Measurements from ENCODE around the gene TMEM63C. TPM values are rescaled to one million over a fixed set of nuclear protein-coding genes. Genes with fewer than 3 reads are reported as not detected.

The TMEM63C gene
- polyA plus RNA-seq, 1 donor from 2014 or later = 11.1 TPM

DNA sequence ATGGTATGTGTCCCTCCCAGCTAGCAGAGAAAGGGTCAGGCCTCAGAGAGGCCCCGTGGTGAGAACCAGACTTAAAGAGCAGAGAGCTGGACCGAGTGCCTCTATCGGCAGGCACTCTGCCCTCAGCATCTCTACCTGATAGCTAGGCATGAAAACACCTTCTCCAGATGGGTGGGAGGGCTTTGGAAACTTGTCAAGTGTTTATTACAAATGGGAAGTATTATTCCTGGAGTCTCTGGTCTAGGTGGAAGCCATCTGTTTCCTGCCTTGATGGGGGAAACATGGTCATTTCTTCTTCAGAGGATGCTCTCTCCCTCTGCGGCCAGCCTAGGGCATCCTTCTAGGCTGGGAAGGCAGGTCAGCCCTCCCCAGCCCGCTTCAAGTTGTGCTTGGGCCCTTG lies 2.3 kb downstream of the TMEM63C start:
- Histone ChIP-seq H3K9me2 (ENCODE audit: insufficient read depth, low read length) (no peaks in the 10 kb centered on the region), H3K79me2 (replicated peaks; ENCODE audit: insufficient read depth, low read length) (no peaks in the 10 kb centered on the region), H3K9me3 (ENCODE audit: low read length) (no peaks in the 10 kb centered on the region), H3K27me3 (ENCODE audit: insufficient read depth, low read depth, low read length) (no peaks in the 10 kb centered on the region), H3K27ac (ENCODE audit: low read length) (no peak overlapping the region), H3K9ac (ENCODE audit: low read length) (no peak overlapping the region), H3K4me2 (ENCODE audit: low read length) (no peak overlapping the region), H3K36me3 (ENCODE audit: insufficient read depth, low read length) (no peaks in the 10 kb centered on the region), H3K4me3 (ENCODE audit: low read length) (peak overlapping the region; percentile 96), H4K20me1 (ENCODE audit: insufficient read depth) (no peaks in the 10 kb centered on the region), H2AFZ (ENCODE audit: low read depth, low read length) (no peak overlapping the region), H3F3A (ENCODE audit: insufficient read depth, low read length, poor library complexity, severe bottlenecking) (no peaks in the 10 kb centered on the region)
- TF ChIP-seq SMC3 (conservative IDR thresholded peaks at IDR 0.05; ENCODE audit: poor library complexity) (no peak), EP300 (conservative IDR thresholded peaks at IDR 0.05; ENCODE audit: poor library complexity, severe bottlenecking) (no peak)

DNA sequence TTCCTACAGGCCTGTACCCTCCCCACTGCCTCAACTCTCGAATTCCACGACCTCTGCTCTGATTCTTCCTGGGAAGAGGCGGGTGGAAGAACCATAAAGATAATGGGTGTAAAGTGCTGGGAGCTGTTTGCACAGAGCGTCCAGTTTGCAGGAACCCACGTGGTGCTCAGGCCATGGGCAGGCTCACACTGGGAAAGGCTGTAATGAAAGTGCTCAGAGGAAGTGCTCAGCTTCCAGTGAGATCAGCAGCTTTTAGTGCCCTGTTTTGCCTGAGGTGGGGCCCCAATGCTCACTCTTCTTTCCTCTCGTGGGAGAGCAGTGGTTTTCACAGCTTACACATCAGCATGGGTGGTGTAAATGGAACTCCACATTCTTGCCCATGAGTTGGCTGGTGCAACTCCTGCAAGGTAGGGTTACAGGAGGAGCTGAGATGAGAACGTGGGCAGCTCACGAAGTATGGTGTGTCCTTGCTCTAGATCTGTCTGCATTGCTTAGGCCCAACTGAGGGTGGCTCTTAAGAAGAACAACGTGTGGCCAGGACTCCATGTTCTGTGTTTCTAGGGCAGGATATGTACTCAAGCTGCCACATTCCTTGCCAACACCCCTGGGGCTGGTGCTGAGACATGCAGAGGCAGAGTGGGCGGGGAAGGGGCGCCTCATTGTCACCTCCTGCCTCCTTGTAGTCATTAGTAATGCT lies 2.9 kb downstream of the TMEM63C start:
- no peaks in the 10 kb centered on the region for H3K27me3 ChIP-seq (ENCODE audit: insufficient read depth, low read depth, low read length)
- H3K9ac ChIP-seq (ENCODE audit: low read length) = no peak overlapping the region
- H3K36me3 ChIP-seq (ENCODE audit: insufficient read depth, low read length) = no peaks in the 10 kb centered on the region
- no peaks in the 10 kb centered on the region for H3K9me3 ChIP-seq (ENCODE audit: low read length)
- no peaks in the 10 kb centered on the region for H3F3A ChIP-seq (ENCODE audit: insufficient read depth, low read length, poor library complexity, severe bottlenecking)
- no peaks in the 10 kb centered on the region for H3K79me2 ChIP-seq (replicated peaks; ENCODE audit: insufficient read depth, low read length)
- H3K27ac ChIP-seq (ENCODE audit: low read length) = no peak overlapping the region
- TF ChIP-seq RAD21 (conservative IDR thresholded peaks at IDR 0.05) (no peak), MXI1 (conservative IDR thresholded peaks at IDR 0.05; ENCODE audit: poor library complexity, severe bottlenecking) (no peak)
- no peaks in the 10 kb centered on the region for H4K20me1 ChIP-seq (ENCODE audit: insufficient read depth)
- no peak overlapping the region for H2AFZ ChIP-seq (ENCODE audit: low read depth, low read length)
- H3K4me3 ChIP-seq (ENCODE audit: low read length) = no peak overlapping the region
- no peaks in the 10 kb centered on the region for H3K9me2 ChIP-seq (ENCODE audit: insufficient read depth, low read length)
- H3K4me2 ChIP-seq (ENCODE audit: low read length) = no peak overlapping the region

DNA sequence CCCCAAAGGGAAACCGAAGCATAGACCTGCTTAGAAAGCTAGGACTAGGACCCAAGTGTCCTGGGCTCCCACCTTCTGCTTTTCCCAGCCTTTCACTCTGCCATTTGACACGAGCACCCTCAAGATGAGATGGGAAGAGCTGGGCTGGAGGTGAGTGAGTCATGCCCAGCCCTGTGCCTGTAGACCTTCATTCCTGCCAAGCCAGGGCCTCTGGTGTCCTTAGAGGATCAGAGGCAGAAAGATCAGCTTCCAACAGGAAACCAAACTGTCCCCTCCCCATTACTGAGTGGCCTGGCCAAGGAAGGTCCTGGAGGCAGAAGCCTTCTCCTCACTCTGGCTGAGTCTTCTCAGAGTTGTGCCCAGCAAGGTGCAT lies 3.5 kb downstream of the TMEM63C start:
- TF ChIP-seq RAD21 (conservative IDR thresholded peaks at IDR 0.05) (no peak), MXI1 (conservative IDR thresholded peaks at IDR 0.05; ENCODE audit: poor library complexity, severe bottlenecking) (no peak), EP300 (conservative IDR thresholded peaks at IDR 0.05; ENCODE audit: poor library complexity, severe bottlenecking) (no peak), TAF1 (IDR thresholded peaks at IDR 0.05; ENCODE audit: low read depth) (no peak), POLR2AphosphoS5 (IDR thresholded peaks at IDR 0.05) (no peak), SMC3 (conservative IDR thresholded peaks at IDR 0.05; ENCODE audit: poor library complexity) (no peak), EZH2 (IDR thresholded peaks at IDR 0.05; ENCODE audit: borderline replicate concordance, insufficient read depth, low read length, poor library complexity, severe bottlenecking) (no peak)
- TF ChIP-seq, protein P1, sequence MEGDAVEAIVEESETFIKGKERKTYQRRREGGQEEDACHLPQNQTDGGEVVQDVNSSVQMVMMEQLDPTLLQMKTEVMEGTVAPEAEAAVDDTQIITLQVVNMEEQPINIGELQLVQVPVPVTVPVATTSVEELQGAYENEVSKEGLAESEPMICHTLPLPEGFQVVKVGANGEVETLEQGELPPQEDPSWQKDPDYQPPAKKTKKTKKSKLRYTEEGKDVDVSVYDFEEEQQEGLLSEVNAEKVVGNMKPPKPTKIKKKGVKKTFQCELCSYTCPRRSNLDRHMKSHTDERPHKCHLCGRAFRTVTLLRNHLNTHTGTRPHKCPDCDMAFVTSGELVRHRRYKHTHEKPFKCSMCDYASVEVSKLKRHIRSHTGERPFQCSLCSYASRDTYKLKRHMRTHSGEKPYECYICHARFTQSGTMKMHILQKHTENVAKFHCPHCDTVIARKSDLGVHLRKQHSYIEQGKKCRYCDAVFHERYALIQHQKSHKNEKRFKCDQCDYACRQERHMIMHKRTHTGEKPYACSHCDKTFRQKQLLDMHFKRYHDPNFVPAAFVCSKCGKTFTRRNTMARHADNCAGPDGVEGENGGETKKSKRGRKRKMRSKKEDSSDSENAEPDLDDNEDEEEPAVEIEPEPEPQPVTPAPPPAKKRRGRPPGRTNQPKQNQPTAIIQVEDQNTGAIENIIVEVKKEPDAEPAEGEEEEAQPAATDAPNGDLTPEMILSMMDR (IDR thresholded peaks at IDR 0.05; ENCODE audit: poor library complexity, severe bottlenecking) = no peak
- TF ChIP-seq, protein P2, sequence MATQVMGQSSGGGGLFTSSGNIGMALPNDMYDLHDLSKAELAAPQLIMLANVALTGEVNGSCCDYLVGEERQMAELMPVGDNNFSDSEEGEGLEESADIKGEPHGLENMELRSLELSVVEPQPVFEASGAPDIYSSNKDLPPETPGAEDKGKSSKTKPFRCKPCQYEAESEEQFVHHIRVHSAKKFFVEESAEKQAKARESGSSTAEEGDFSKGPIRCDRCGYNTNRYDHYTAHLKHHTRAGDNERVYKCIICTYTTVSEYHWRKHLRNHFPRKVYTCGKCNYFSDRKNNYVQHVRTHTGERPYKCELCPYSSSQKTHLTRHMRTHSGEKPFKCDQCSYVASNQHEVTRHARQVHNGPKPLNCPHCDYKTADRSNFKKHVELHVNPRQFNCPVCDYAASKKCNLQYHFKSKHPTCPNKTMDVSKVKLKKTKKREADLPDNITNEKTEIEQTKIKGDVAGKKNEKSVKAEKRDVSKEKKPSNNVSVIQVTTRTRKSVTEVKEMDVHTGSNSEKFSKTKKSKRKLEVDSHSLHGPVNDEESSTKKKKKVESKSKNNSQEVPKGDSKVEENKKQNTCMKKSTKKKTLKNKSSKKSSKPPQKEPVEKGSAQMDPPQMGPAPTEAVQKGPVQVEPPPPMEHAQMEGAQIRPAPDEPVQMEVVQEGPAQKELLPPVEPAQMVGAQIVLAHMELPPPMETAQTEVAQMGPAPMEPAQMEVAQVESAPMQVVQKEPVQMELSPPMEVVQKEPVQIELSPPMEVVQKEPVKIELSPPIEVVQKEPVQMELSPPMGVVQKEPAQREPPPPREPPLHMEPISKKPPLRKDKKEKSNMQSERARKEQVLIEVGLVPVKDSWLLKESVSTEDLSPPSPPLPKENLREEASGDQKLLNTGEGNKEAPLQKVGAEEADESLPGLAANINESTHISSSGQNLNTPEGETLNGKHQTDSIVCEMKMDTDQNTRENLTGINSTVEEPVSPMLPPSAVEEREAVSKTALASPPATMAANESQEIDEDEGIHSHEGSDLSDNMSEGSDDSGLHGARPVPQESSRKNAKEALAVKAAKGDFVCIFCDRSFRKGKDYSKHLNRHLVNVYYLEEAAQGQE (IDR thresholded peaks at IDR 0.05; ENCODE audit: borderline replicate concordance) = no peak
- Histone ChIP-seq H3K9me3 (ENCODE audit: low read length) (no peaks in the 10 kb centered on the region), H3K27ac (ENCODE audit: low read length) (no peak overlapping the region), H2AFZ (ENCODE audit: low read depth, low read length) (no peak overlapping the region), H3K4me2 (ENCODE audit: low read length) (no peak overlapping the region), H3F3A (ENCODE audit: insufficient read depth, low read length, poor library complexity, severe bottlenecking) (no peaks in the 10 kb centered on the region), H4K20me1 (ENCODE audit: insufficient read depth) (no peaks in the 10 kb centered on the region), H3K79me2 (replicated peaks; ENCODE audit: insufficient read depth, low read length) (no peaks in the 10 kb centered on the region), H3K36me3 (ENCODE audit: insufficient read depth, low read length) (no peaks in the 10 kb centered on the region), H3K9me2 (ENCODE audit: insufficient read depth, low read length) (no peaks in the 10 kb centered on the region), H3K4me3 (ENCODE audit: low read length) (no peak overlapping the region), H3K27me3 (ENCODE audit: insufficient read depth, low read depth, low read length) (no peaks in the 10 kb centered on the region), H3K9ac (ENCODE audit: low read length) (no peak overlapping the region)

Data from neural cell (in vitro differentiated cells).